ENCODE data around the gene SRSF6. TPM values are rescaled to one million over a fixed set of nuclear protein-coding genes. Genes with fewer than 3 reads are reported as not detected.

SRSF6 gene
- total RNA-seq, 1 experiment from 2014 or later = 159 TPM

GRCh38 chr20:43440531-43440930 is 17.2 kb upstream of the SRSF6 start:
- no peak overlapping the region for H3K27ac ChIP-seq (ENCODE audit: low read length)
- in situ Hi-C loops (cut with HindIII; ENCODE audit: low pct_unique_long_range_greater_than_20kb, low sequenced_read_pairs) = no loop called here
- H3K36me3 ChIP-seq (ENCODE audit: control insufficient read depth, insufficient read depth, low read length) = no peaks in the 10 kb centered on the region
- H3K4me1 ChIP-seq (ENCODE audit: control insufficient read depth, insufficient read depth, low read length) = no peaks in the 10 kb centered on the region
- no TSS peak for BruUV-seq (replicated peaks)
- no peaks in the 10 kb centered on the region for H3K9me3 ChIP-seq (ENCODE audit: control insufficient read depth, insufficient read depth, low read depth, low read length)
- peaks cover 7% of the 10 kb centered on the region for H3K27me3 ChIP-seq (ENCODE audit: control insufficient read depth, insufficient read depth, low read length)
- intact Hi-C loops (cut with micrococcal nuclease; ENCODE audit: unreplicated experiment) = loop anchor here (10.0 kb wide), 1 partner anchor 644 kb away; no protein-coding TSS in a partner anchor
- no peak overlapping the region for H3K4me3 ChIP-seq (ENCODE audit: low read depth in 2 of 2, low read length in 2 of 2)
- DNase-seq (ENCODE audit: low read depth, low spot score) (no peak), ATAC-seq (no peak)
- POLR2A ChIA-PET = no interaction called here
- CTCF ChIA-PET = no interaction called here
- TF ChIP-seq CTCF (IDR thresholded peaks at IDR 0.05) (no peak), POLR2AphosphoS5 (IDR thresholded peaks at IDR 0.05; ENCODE audit: low read depth, low read length) (no peak), TCF7L2 (IDR thresholded peaks at IDR 0.05; ENCODE audit: low read depth, low read length) (no peak), SIN3A (IDR thresholded peaks at IDR 0.05; ENCODE audit: borderline replicate concordance, insufficient read depth, low read depth, low read length) (no peak), REST (IDR thresholded peaks at IDR 0.05; ENCODE audit: insufficient read depth in 1 of 2, low read depth in 2 of 2, low read length in 1 of 2) (no peak)

GRCh38 chr20:43442282-43442880 is 15.3 kb upstream of the SRSF6 start:
- no peak for TF ChIP-seq SIN3A (IDR thresholded peaks at IDR 0.05; ENCODE audit: borderline replicate concordance, insufficient read depth, low read depth, low read length)
- no peak for TF ChIP-seq REST (IDR thresholded peaks at IDR 0.05; ENCODE audit: insufficient read depth in 1 of 2, low read depth in 2 of 2, low read length in 1 of 2)
- TF ChIP-seq CTCF (IDR thresholded peaks at IDR 0.05) = peak; percentile 31
- TF ChIP-seq POLR2AphosphoS5 (IDR thresholded peaks at IDR 0.05; ENCODE audit: low read depth, low read length) = no peak
- CTCF ChIA-PET = no interaction called here
- no peak overlapping the region for H3K4me3 ChIP-seq (ENCODE audit: low read depth in 2 of 2, low read length in 2 of 2)
- no peak overlapping the region for H3K27ac ChIP-seq (ENCODE audit: low read length)
- H3K27me3 ChIP-seq (ENCODE audit: control insufficient read depth, insufficient read depth, low read length) = no peaks in the 10 kb centered on the region
- POLR2A ChIA-PET = no interaction called here
- DNase-seq (ENCODE audit: low read depth, low spot score) (no peak), ATAC-seq (peak; percentile 69)
- no peaks in the 10 kb centered on the region for H3K4me1 ChIP-seq (ENCODE audit: control insufficient read depth, insufficient read depth, low read length)
- intact Hi-C loops (cut with micrococcal nuclease; ENCODE audit: unreplicated experiment) (loop anchor here (10.0 kb wide), 1 partner anchor 642 kb away; no protein-coding TSS in a partner anchor), in situ Hi-C loops (cut with HindIII; ENCODE audit: low pct_unique_long_range_greater_than_20kb, low sequenced_read_pairs) (no loop called here)
- H3K36me3 ChIP-seq (ENCODE audit: control insufficient read depth, insufficient read depth, low read length) = no peaks in the 10 kb centered on the region
- BruUV-seq (replicated peaks) = no TSS peak
- H3K9me3 ChIP-seq (ENCODE audit: control insufficient read depth, insufficient read depth, low read depth, low read length) = no peaks in the 10 kb centered on the region

All from Panc1 (cell line).